Gastroesophageal sphincter (tissue), 3 donors: ENCODE measurements around the gene CDIPT.

ENCODE experiments used
- CTCF ChIP-seq, 4 experiments: fragments of 200-600 bp in 2 of 4; fragments of 450-650 bp in 2 of 4; sonication (generic) in 1 of 4; IDR thresholded peaks; one replicate each; pipeline ENCODE4 v1.5.1; 2017 to 2019; ENCODE audit warnings: antibody characterized with exemption in 4 of 4, mild to moderate bottlenecking in 2 of 4, moderate library complexity in 2 of 4
- EP300 ChIP-seq: sonication (generic); formaldehyde crosslinking; IDR thresholded peaks from one replicate; pipeline ENCODE4 v1.6.1; 2017; ENCODE audit warnings: antibody characterized with exemption, mild to moderate bottlenecking
- POLR2A ChIP-seq, 2 donors: fragments of 450-650 bp; IDR thresholded peaks; one replicate each; pipeline ENCODE4 v1.6.1; 2017; ENCODE audit warnings: antibody characterized with exemption in 2 of 2, mild to moderate bottlenecking in 2 of 2, moderate library complexity in 1 of 2
- POLR2AphosphoS5 ChIP-seq: sonication (generic); formaldehyde crosslinking; IDR thresholded peaks from one replicate; pipeline ENCODE4 v1.6.1; 2017; ENCODE audit warnings: antibody characterized with exemption

- no peak for TF ChIP-seq CTCF (IDR thresholded peaks at IDR 0.05)
- no peak for TF ChIP-seq EP300
- TF ChIP-seq POLR2AphosphoS5: no peak
- no peak for TF ChIP-seq POLR2A (IDR thresholded peaks at IDR 0.05)
Measured at GRCh38 chr16:29876594-29877249, 13.7 kb upstream of the CDIPT start.
